D721Med (cell line): ENCODE results near the gene GARIN5A.
"Not testable (repeated sequence)": the region's sequence is repeated elsewhere in the genome, so short reads cannot be mapped to it uniquely, and the experiment has no call there.

Experiments used
- DNase-seq: peaks from one replicate; pipeline ENCODE4 v3.0.0; 2011; ENCODE audit warnings: low spot score; ENCODE audit not compliant: insufficient read length
- FAIRE-seq: peaks from 2 replicates; lab custom pipeline; 2011; peaks lifted over from hg19 to GRCh38; lab: Jason Lieb, UNC
- CTCF ChIP-seq: IDR thresholded peaks from 2 replicates; pipeline ENCODE4 v1.5.1; 2012; ENCODE audit warnings: mild to moderate bottlenecking, control low read depth; ENCODE audit not compliant: insufficient read depth; ENCODE audit errors: missing control alignments

GARIN5A gene

GRCh38 chr19:50478901-50479715 is 2.5 kb upstream of the GARIN5A start:
- FAIRE-seq, result no peak
- TF ChIP-seq CTCF, result peak; percentile 77
- no peak for DNase-seq

- FAIRE-seq (no peak), DNase-seq (no peak)
- TF ChIP-seq CTCF, result no peak
These were observed 1.3 kb upstream of the GARIN5A start for GRCh38 chr19:50477751-50478515.

GRCh38 chr19:50476907-50477238 is 225 bp upstream of the GARIN5A start:
- DNase-seq, result no peak
- TF ChIP-seq CTCF, result no peak
- no peak for FAIRE-seq

GRCh38 chr19:50475736-50476223 is 868 bp downstream of the GARIN5A start:
- DNase-seq (no peak), FAIRE-seq (no peak)
- TF ChIP-seq CTCF, result no peak

GRCh38 chr19:50475101-50475568 is 1.5 kb downstream of the GARIN5A start:
- FAIRE-seq, result no peak
- no peak for TF ChIP-seq CTCF
- DNase-seq, result no peak

GRCh38 chr19:50473336-50473735 is 3.3 kb downstream of the GARIN5A start:
- not testable (repeated sequence) for FAIRE-seq, DNase-seq

GRCh38 chr19:50468818-50469217 is 7.8 kb downstream of the GARIN5A start:
- FAIRE-seq (no peak), DNase-seq (no peak)
- TF ChIP-seq CTCF, result no peak
